ENCODE data around the gene FANCI.

DNA sequence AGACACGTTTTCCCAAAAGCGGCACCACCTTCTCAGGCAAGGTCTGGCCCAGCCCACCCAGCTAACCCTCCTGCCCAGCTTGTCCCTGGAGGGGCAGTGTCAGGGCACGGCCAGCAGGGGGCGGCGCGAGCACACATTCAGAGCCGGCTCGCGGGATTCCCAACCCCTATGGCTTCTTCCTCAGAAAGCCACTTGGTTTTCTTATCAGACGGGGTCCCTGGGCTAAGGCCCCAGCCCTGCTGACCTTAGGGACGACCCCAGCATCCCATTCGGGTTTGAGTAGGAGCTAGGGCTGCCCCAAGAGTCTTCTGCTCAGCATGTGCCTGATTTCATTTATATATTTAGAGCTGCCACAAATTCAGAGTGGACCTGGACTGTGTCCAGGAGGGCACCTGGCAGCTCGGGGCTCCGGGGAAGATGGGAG is 36.9 kb upstream of the FANCI start:
- TF ChIP-seq, protein P1, sequence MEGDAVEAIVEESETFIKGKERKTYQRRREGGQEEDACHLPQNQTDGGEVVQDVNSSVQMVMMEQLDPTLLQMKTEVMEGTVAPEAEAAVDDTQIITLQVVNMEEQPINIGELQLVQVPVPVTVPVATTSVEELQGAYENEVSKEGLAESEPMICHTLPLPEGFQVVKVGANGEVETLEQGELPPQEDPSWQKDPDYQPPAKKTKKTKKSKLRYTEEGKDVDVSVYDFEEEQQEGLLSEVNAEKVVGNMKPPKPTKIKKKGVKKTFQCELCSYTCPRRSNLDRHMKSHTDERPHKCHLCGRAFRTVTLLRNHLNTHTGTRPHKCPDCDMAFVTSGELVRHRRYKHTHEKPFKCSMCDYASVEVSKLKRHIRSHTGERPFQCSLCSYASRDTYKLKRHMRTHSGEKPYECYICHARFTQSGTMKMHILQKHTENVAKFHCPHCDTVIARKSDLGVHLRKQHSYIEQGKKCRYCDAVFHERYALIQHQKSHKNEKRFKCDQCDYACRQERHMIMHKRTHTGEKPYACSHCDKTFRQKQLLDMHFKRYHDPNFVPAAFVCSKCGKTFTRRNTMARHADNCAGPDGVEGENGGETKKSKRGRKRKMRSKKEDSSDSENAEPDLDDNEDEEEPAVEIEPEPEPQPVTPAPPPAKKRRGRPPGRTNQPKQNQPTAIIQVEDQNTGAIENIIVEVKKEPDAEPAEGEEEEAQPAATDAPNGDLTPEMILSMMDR (IDR thresholded peaks at IDR 0.05) = peak; percentile 85 to 94 (median 87)
- no peak for TF ChIP-seq POLR2AphosphoS5 (IDR thresholded peaks at IDR 0.05)
- TF ChIP-seq POLR2A (IDR thresholded peaks at IDR 0.05) = no peak
